H7 (cell line): ENCODE data around the gene PCDHGA7. TPM values are rescaled to one million over a fixed set of nuclear protein-coding genes. Genes with fewer than 3 reads are reported as not detected.
"Not testable (repeated sequence)": the region's sequence is repeated elsewhere in the genome, so short reads cannot be mapped to it uniquely, and the experiment has no call there.

Experiments used
- DNase-seq: peaks from one replicate; pipeline ENCODE4 v3.0.0; 2012
- H3K27me3 ChIP-seq: 2 replicates; pipeline ENCODE4 v1.6.0; 2011; ENCODE audit warnings: mild to moderate bottlenecking, low read length; ENCODE audit not compliant: control insufficient read depth, insufficient read depth
- H3K36me3 ChIP-seq: replicated peaks from 2 replicates; pipeline ENCODE4 v1.5.1; 2011; ENCODE audit warnings: low read length; ENCODE audit not compliant: control insufficient read depth, insufficient read depth
- H3K4me3 ChIP-seq: 2 replicates; pipeline ENCODE4 v1.5.1; 2011; ENCODE audit warnings: low read depth, mild to moderate bottlenecking, control low read depth, low read length, moderate library complexity; ENCODE audit not compliant: insufficient read depth
- total RNA-seq: library from RNA; depleted of rRNA; stranded (reverse); fragments of >200 nt; shearing (Covaris generic); gene quantifications from 2 replicates; pipeline ENCODE4 v1.2.3, GENCODE V29; 2014

PCDHGA7 gene
- total RNA-seq, 1 experiment from 2014 or later = not detected

GRCh38 chr5:141403387-141403786, 20.8 kb downstream of the PCDHGA7 start:
- Histone ChIP-seq H3K4me3 (no peak overlapping the region), H3K27me3 (no peaks in the 10 kb centered on the region; the same call in 1 of the 2 replicates), H3K36me3 (no peaks in the 10 kb centered on the region)
- DNase-seq = no peak

- H3K27me3 ChIP-seq, H3K36me3 ChIP-seq: not testable (repeated sequence)
- peak within 1 kb of the TSS; percentile 61 for H3K4me3 ChIP-seq
- peak; percentile 91 for DNase-seq
Observed at GRCh38 chr5:141407790-141408505, 25.4 kb downstream of the PCDHGA7 start, which contains the start of gene PCDHGB6. TSS of gene PCDHGB6 (plus strand) at chr5:141408021. CDS start at chr5:141408203, 182 bp downstream.

GRCh38 chr5:141409598-141410306, 27.2 kb downstream of the PCDHGA7 start:
- Histone ChIP-seq H3K36me3 (no peaks in the 10 kb centered on the region), H3K4me3 (no peak overlapping the region), H3K27me3 (peaks cover 2% of the 10 kb centered on the region)
- DNase-seq = no peak

GRCh38 chr5:141411575-141411974, 29.0 kb downstream of the PCDHGA7 start:
- peaks cover 2% of the 10 kb centered on the region for H3K27me3 ChIP-seq
- H3K4me3 ChIP-seq = no peak overlapping the region
- no peaks in the 10 kb centered on the region for H3K36me3 ChIP-seq
- DNase-seq = no peak

- H3K27me3 ChIP-seq = peaks cover 2% of the 10 kb centered on the region
- no peaks in the 10 kb centered on the region for H3K36me3 ChIP-seq
- DNase-seq = peak; percentile 89
- peak within 1 kb of the TSS; percentile 41; the same call in 1 of the 2 replicates for H3K4me3 ChIP-seq
Observed at GRCh38 chr5:141412854-141413539, 30.5 kb downstream of the PCDHGA7 start, which contains the start of gene PCDHGA10. TSS of gene PCDHGA10 (plus strand) at chr5:141412987. CDS start at chr5:141413176, 189 bp downstream.

- peak overlapping the region; percentile 41; the same call in 1 of the 2 replicates for H3K4me3 ChIP-seq
- DNase-seq = peak; percentile 79
- H3K27me3 ChIP-seq = peaks cover 7% of the 10 kb centered on the region
- no peaks in the 10 kb centered on the region for H3K36me3 ChIP-seq
Observed at GRCh38 chr5:141413540-141414069, 31.1 kb downstream of the PCDHGA7 start.

- peaks cover 10% of the 10 kb centered on the region for H3K27me3 ChIP-seq
- not testable (repeated sequence) for H3K36me3 ChIP-seq, H3K4me3 ChIP-seq, DNase-seq
Observed at GRCh38 chr5:141414548-141415274, 32.2 kb downstream of the PCDHGA7 start.

- peaks cover 11% of the 10 kb centered on the region for H3K27me3 ChIP-seq
- not testable (repeated sequence) for DNase-seq, H3K36me3 ChIP-seq, H3K4me3 ChIP-seq
Observed at GRCh38 chr5:141415275-141415618, 32.7 kb downstream of the PCDHGA7 start.

GRCh38 chr5:141417494-141418172, 35.1 kb downstream of the PCDHGA7 start, which contains the start of gene PCDHGB7:
TSS of gene PCDHGB7 (plus strand) at chr5:141417677. CDS start at chr5:141417860, 183 bp downstream.
- Histone ChIP-seq H3K4me3 (peak within 1 kb of the TSS; percentile 61), H3K27me3 (peaks cover 11% of the 10 kb centered on the region)
- not testable (repeated sequence) for H3K36me3 ChIP-seq
- peak; percentile 91 for DNase-seq

- Histone ChIP-seq H3K4me3 (no peak overlapping the region), H3K36me3 (no peaks in the 10 kb centered on the region), H3K27me3 (peaks cover 11% of the 10 kb centered on the region)
- DNase-seq = no peak
Observed at GRCh38 chr5:141419074-141419880, 36.7 kb downstream of the PCDHGA7 start.

GRCh38 chr5:141420855-141421488, 38.4 kb downstream of the PCDHGA7 start, which contains the start of gene PCDHGA11:
TSS of gene PCDHGA11 (plus strand) at chr5:141421051. CDS start at chr5:141421228, 177 bp downstream.
- no peaks in the 10 kb centered on the region for H3K36me3 ChIP-seq
- peaks cover 11% of the 10 kb centered on the region for H3K27me3 ChIP-seq
- peak within 1 kb of the TSS; percentile 39; the same call in 1 of the 2 replicates for H3K4me3 ChIP-seq
- peak; percentile 81 for DNase-seq

GRCh38 chr5:141421489-141421855, 38.9 kb downstream of the PCDHGA7 start:
- H3K4me3 ChIP-seq = peak overlapping the region; percentile 39; the same call in 1 of the 2 replicates
- DNase-seq = no peak
- no peaks in the 10 kb centered on the region for H3K36me3 ChIP-seq
- H3K27me3 ChIP-seq = peaks cover 11% of the 10 kb centered on the region
